RWPE2 (cell line): ENCODE measurements around the gene PRAF2.

Experiments used
- ATAC-seq: fragments of 200-7000 bp; cut with Tn5 transposase; 3 replicates; pipeline ENCODE4 v1.9.1; 2021; ENCODE audit warnings: low read depth
- DNase-seq: peaks from one replicate; pipeline ENCODE4 v3.0.0-alpha.2; 2020; ENCODE audit warnings: low spot score
- H3K27ac ChIP-seq: fragments of 450-650 bp; 2 replicates; pipeline ENCODE4 v1.5.1; 2017; ENCODE audit warnings: mild to moderate bottlenecking; ENCODE audit not compliant: poor library complexity, severe bottlenecking
- H3K27me3 ChIP-seq: fragments of 250-450 bp; sonication (Bioruptor Pico); 2 replicates; pipeline ENCODE4 v1.5.1; 2021; ENCODE audit warnings: mild to moderate bottlenecking, moderate library complexity; ENCODE audit not compliant: insufficient read depth, poor library complexity, severe bottlenecking
- H3K36me3 ChIP-seq: fragments of 250-450 bp; sonication (Bioruptor Pico); 2 replicates; pipeline ENCODE4 v1.5.1; 2020; ENCODE audit warnings: low read depth, mild to moderate bottlenecking, moderate library complexity
- H3K4me1 ChIP-seq: fragments of 250-450 bp; sonication (Bioruptor Pico); 2 replicates; pipeline ENCODE4 v1.5.1; 2021; ENCODE audit warnings: mild to moderate bottlenecking, moderate library complexity; ENCODE audit not compliant: insufficient read depth, poor library complexity, severe bottlenecking
- H3K4me3 ChIP-seq: fragments of 250-450 bp; sonication (Bioruptor Pico); 2 replicates; pipeline ENCODE4 v1.5.1; 2021; ENCODE audit warnings: mild to moderate bottlenecking, moderate library complexity; ENCODE audit not compliant: severe bottlenecking
- H3K9me3 ChIP-seq: fragments of 250-450 bp; sonication (Bioruptor Pico); 2 replicates; pipeline ENCODE4 v1.5.1; 2021; ENCODE audit warnings: mild to moderate bottlenecking, moderate library complexity; ENCODE audit not compliant: severe bottlenecking
- CTCF ChIP-seq: fragments of 450-650 bp; IDR thresholded peaks from one replicate; pipeline ENCODE4 v1.5.1; 2017; ENCODE audit warnings: mild to moderate bottlenecking, moderate library complexity; ENCODE audit not compliant: poor library complexity, severe bottlenecking

PRAF2 gene

GRCh38 chrX:49071877-49072711 is 1.7 kb downstream of the PRAF2 start:
- no peaks in the 10 kb centered on the region for H3K4me1 ChIP-seq
- DNase-seq (no peak), ATAC-seq (peak; percentile 13; the same call in 2 of the 3 replicates)
- H3K4me3 ChIP-seq, result peak overlapping the region; percentile 48
- no peaks in the 10 kb centered on the region for H3K9me3 ChIP-seq
- H3K27ac ChIP-seq, result peak overlapping the region; percentile 31
- no peaks in the 10 kb centered on the region for H3K36me3 ChIP-seq
- no peak for TF ChIP-seq CTCF
- H3K27me3 ChIP-seq, result no peaks in the 10 kb centered on the region

- no peak overlapping the region for H3K27ac ChIP-seq
- no peak for TF ChIP-seq CTCF
- no peaks in the 10 kb centered on the region for H3K9me3 ChIP-seq
- no peak overlapping the region for H3K4me3 ChIP-seq
- no peak for ATAC-seq
- H3K27me3 ChIP-seq, result no peaks in the 10 kb centered on the region
- no peaks in the 10 kb centered on the region for H3K4me1 ChIP-seq
- DNase-seq, result no peak
- no peaks in the 10 kb centered on the region for H3K36me3 ChIP-seq
These were observed 2.8 kb downstream of the PRAF2 start for GRCh38 chrX:49070988-49071387.

- Histone ChIP-seq H3K4me1 (no peaks in the 10 kb centered on the region), H3K9me3 (no peaks in the 10 kb centered on the region), H3K27ac (no peak overlapping the region), H3K4me3 (no peak overlapping the region), H3K27me3 (no peaks in the 10 kb centered on the region), H3K36me3 (no peaks in the 10 kb centered on the region)
- no peak for TF ChIP-seq CTCF
- DNase-seq, result no peak
- ATAC-seq, result no peak
These were observed 4.8 kb downstream of the PRAF2 start for GRCh38 chrX:49069038-49069437.

GRCh38 chrX:49067285-49068120 is 6.3 kb downstream of the PRAF2 start:
- Histone ChIP-seq H3K9me3 (no peaks in the 10 kb centered on the region), H3K36me3 (0 out of 2 replicates have a peak, but pooled peaks cover 2% of the 10 kb centered on the region), H3K27me3 (no peaks in the 10 kb centered on the region), H3K27ac (no peak overlapping the region), H3K4me3 (no peak overlapping the region), H3K4me1 (no peaks in the 10 kb centered on the region)
- DNase-seq (no peak), ATAC-seq (no peak)
- TF ChIP-seq CTCF, result no peak
